Smooth muscle cell of the pulmonary artery (primary cell): ENCODE data around the gene MAP3K7. TPM values are rescaled to one million over a fixed set of nuclear protein-coding genes. Genes with fewer than 3 reads are reported as not detected.

Experiments
- total RNA-seq: library from RNA; depleted of rRNA; stranded (reverse); fragments of >200 nt; gene quantifications from 2 replicates; pipeline ENCODE4 v1.2.3, GENCODE V29; 2014

Gene MAP3K7
- total RNA-seq = 33.8 and 36.6 TPM in 2 replicates

DNA sequence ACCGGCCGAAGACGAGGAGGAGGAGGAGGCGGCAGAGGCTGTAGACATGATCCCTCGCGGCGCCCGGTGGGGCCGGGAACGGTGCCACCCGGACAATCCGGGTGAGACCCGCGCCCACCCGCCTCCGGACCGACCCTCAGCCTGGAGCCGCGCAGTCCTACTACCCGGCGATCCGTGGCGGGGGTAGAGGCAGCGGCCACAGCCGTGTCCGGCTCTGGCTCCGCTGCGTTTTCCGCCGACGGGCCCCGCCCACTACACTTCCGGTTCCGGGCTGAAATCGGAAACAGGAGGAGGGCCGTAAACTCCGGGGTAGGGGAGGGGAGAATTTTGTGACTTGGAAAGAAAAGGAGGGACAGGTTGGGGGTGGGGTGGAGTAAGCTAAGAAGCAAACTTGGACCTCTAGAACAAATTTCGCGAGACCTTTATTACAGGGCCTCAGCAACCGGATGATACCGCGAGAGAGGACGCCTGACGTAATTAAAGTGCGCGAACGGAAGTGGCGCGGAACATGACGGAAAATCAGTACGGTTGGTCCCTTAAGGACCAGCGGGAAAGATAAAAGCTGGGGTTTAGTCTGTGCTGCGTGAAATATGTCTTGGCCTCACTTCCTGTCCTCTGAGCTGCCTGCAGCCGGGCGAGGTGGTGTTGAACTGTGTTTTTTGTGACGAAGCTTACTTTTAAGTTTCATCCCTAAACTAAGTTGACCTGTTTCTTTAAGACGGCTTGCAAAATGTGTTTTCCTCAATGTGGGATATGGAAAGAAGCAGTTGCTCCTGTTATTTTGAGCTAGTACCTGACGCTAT lies at the start of gene MAP3K7:
Gene MAP3K7, minus strand, starts transcription at position 237 of the 803 bp plus-strand sequence. Its CDS starts 189 bp downstream, at position 48.

